Mesothelial cell of epicardium (in vitro differentiated cells): ENCODE results near the gene SGCD. TPM values are rescaled to one million over a fixed set of nuclear protein-coding genes. Genes with fewer than 3 reads are reported as not detected.

Experiments
- DNase-seq, 2 experiments: peaks; one replicate each; pipeline ENCODE4 v3.0.0; 2021; ENCODE audit warnings: low spot score in 2 of 2; ENCODE audit not compliant: unreplicated experiment in 2 of 2
- H3K27ac Mint-ChIP-seq: 2 replicates; pipeline ENCODE4 v1.8.0; 2021; ENCODE audit warnings: mixed read lengths
- H3K27me3 Mint-ChIP-seq: 2 replicates; pipeline ENCODE4 v1.8.0; 2021; ENCODE audit warnings: low read depth, mixed read lengths
- H3K36me3 Mint-ChIP-seq: 2 replicates; pipeline ENCODE4 v1.8.0; 2021; ENCODE audit warnings: mixed read lengths
- H3K4me1 Mint-ChIP-seq: 2 replicates; pipeline ENCODE4 v1.8.0; 2021; ENCODE audit warnings: mixed read lengths
- H3K4me3 Mint-ChIP-seq: 2 replicates; pipeline ENCODE4 v1.8.0; 2021; ENCODE audit warnings: mild to moderate bottlenecking, moderate library complexity, mixed read lengths
- H3K9me3 Mint-ChIP-seq: 2 replicates; pipeline ENCODE4 v1.8.0; 2021; ENCODE audit warnings: mixed read lengths
- CTCF ChIP-seq: fragments of 200-600 bp; sonication (generic); IDR thresholded peaks from one replicate; pipeline ENCODE4 v1.5.0; 2021; ENCODE audit warnings: antibody characterized with exemption; ENCODE audit not compliant: unreplicated experiment
- total RNA-seq: library from RNA; stranded (reverse); gene quantifications from 3 replicates; pipeline ENCODE4 v1.2.1, GENCODE V29; 2021

SGCD gene
- total RNA-seq, 1 donor from 2014 or later, result 4.9 TPM

GRCh38 chr5:156421798-156422197 lies 94.8 kb downstream of the SGCD start:
- no peaks in the 10 kb centered on the region for H3K36me3 Mint-ChIP-seq
- peaks cover 3% of the 10 kb centered on the region for H3K4me1 Mint-ChIP-seq
- DNase-seq, result no peak
- H3K4me3 Mint-ChIP-seq, result no peak overlapping the region
- H3K27me3 Mint-ChIP-seq, result peaks cover 4% of the 10 kb centered on the region
- no peak overlapping the region for H3K27ac Mint-ChIP-seq
- H3K9me3 Mint-ChIP-seq, result peaks cover 6% of the 10 kb centered on the region
- no peak for TF ChIP-seq CTCF

DNA sequence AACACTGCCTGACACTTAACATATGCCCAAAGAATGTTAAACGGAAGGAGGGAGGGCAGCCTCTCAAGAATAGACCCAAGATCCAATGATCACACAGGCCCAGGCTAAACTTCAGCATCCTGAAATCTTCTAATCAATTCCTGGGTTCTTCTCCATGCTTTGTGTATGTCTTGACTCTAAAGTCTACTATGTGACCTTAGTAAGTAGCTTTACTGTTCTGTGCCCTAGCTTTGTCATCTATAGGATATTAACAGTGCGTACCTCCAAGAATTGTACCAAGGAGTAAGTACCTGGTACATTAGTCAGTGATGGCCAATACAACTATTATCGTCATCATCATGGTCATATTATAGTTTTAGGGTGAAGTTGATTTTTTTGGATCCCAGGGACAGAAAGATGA lies 96.6 kb downstream of the SGCD start:
- Mint-ChIP-seq H3K9me3 (peaks cover 20% of the 10 kb centered on the region), H3K4me3 (no peak overlapping the region), H3K4me1 (peaks cover 3% of the 10 kb centered on the region), H3K36me3 (no peaks in the 10 kb centered on the region), H3K27me3 (no peaks in the 10 kb centered on the region), H3K27ac (no peak overlapping the region)
- TF ChIP-seq CTCF, result no peak
- no peak for DNase-seq

- H3K4me1 Mint-ChIP-seq, result peaks cover under 1% of the 10 kb centered on the region
- TF ChIP-seq CTCF, result no peak
- H3K36me3 Mint-ChIP-seq, result peaks cover 3% of the 10 kb centered on the region
- DNase-seq, result no peak
- no peak overlapping the region for H3K27ac Mint-ChIP-seq
- peaks cover 3% of the 10 kb centered on the region for H3K27me3 Mint-ChIP-seq
- H3K4me3 Mint-ChIP-seq, result no peak overlapping the region
- H3K9me3 Mint-ChIP-seq, result peaks cover 36% of the 10 kb centered on the region
Measured at GRCh38 chr5:156427315-156427714, 100.4 kb downstream of the SGCD start.

DNA sequence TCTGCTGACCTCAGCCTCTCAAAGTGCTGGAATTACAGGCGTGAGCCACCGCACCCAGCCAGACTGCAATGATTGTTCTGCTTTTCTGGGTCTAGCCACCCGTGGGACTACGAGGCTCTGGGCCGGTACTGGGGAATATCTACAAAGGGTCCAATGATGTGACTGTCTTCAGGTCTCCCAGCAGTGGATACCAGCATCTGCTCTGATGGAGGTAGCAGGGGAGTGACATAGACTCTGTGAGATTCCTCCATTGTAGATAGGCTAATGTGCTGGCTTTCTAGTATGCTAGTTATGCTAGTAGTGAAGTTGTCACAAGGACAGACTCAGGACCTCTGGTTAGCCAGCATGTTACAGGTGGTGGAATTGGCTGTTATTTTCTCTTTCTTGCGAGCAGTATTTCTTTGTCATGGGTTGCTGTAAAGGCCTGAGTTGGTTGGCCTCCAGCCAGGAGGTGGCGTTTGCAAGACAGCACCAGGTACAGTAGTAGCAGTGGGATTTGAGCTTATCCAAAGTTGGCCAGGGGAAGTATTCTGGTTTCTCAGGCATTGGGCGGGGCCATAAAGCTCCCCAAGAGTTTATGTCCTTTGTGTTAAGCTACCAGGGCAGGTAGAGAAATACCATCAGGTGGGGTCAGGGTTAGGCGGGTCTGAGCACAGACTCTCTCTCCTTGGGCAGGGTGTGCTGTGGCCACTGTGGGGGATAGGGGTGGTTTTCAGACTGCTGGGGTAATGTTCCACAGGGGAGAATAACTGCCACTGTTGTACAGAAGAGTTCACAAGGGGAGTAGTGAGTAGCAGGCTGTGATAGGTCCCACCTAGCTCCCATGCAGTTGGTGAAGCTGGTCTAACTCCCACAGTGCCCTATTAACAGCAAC lies 105.2 kb downstream of the SGCD start:
- Mint-ChIP-seq H3K4me1 (no peaks in the 10 kb centered on the region), H3K27me3 (peaks cover 6% of the 10 kb centered on the region), H3K27ac (no peak overlapping the region), H3K4me3 (no peak overlapping the region), H3K9me3 (peaks cover 26% of the 10 kb centered on the region), H3K36me3 (peaks cover 3% of the 10 kb centered on the region)
- TF ChIP-seq CTCF, result no peak
- no peak for DNase-seq

GRCh38 chr5:156432830-156433105 lies 105.8 kb downstream of the SGCD start:
- Mint-ChIP-seq H3K9me3 (peaks cover 24% of the 10 kb centered on the region), H3K4me1 (no peaks in the 10 kb centered on the region), H3K27ac (no peak overlapping the region), H3K4me3 (no peak overlapping the region), H3K27me3 (peaks cover 10% of the 10 kb centered on the region), H3K36me3 (peaks cover 3% of the 10 kb centered on the region)
- TF ChIP-seq CTCF, result no peak
- no peak for DNase-seq

DNA sequence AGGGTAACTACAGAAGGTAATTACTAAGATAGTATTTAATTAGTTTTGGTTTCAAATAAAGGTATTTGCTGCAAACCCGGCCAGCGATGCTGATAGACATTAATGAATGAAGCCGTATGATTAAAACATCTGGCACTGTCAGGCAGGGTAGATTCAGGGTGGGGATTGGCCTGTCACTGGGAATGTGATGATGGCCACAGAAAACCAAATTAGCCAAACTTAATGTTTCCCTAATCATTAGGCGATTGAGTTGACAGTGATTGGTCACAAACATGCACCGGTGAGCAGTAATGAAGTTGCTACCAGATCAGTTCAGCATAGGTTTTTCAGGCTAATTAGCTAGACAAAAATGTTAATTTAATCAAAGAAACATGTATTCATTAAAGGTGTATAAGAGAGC lies 107.5 kb downstream of the SGCD start:
- no peak overlapping the region for H3K4me3 Mint-ChIP-seq
- DNase-seq, result no peak
- no peak overlapping the region for H3K27ac Mint-ChIP-seq
- H3K4me1 Mint-ChIP-seq, result no peaks in the 10 kb centered on the region
- peaks cover 3% of the 10 kb centered on the region for H3K36me3 Mint-ChIP-seq
- peaks cover 9% of the 10 kb centered on the region for H3K9me3 Mint-ChIP-seq
- peaks cover 19% of the 10 kb centered on the region for H3K27me3 Mint-ChIP-seq
- no peak for TF ChIP-seq CTCF
